BLaER1 (cell line): ENCODE data around the gene SHROOM3.
"Not testable (repeated sequence)": the region's sequence is repeated elsewhere in the genome, so short reads cannot be mapped to it uniquely, and the experiment has no call there.

ENCODE experiments used
- H3K27ac ChIP-seq: shearing (Covaris generic); formaldehyde crosslinking; 2 replicates; pipeline ENCODE4 v1.8.1; 2022
- H3K27me3 ChIP-seq: shearing (Covaris generic); formaldehyde crosslinking; 2 replicates; pipeline ENCODE4 v1.8.1; 2022
- H3K36me3 ChIP-seq: shearing (Covaris generic); formaldehyde crosslinking; 2 replicates; pipeline ENCODE4 v1.8.1; 2022
- H3K4me1 ChIP-seq: shearing (Covaris generic); formaldehyde crosslinking; 2 replicates; pipeline ENCODE4 v1.8.1; 2022
- H3K4me2 ChIP-seq: shearing (Covaris generic); formaldehyde crosslinking; 2 replicates; pipeline ENCODE4 v1.8.1; 2022
- H3K4me3 ChIP-seq: shearing (Covaris generic); formaldehyde crosslinking; 2 replicates; pipeline ENCODE4 v1.8.1; 2022
- H3K9ac ChIP-seq: shearing (Covaris generic); formaldehyde crosslinking; 2 replicates; pipeline ENCODE4 v1.8.1; 2022
- H3K9me3 ChIP-seq: shearing (Covaris generic); formaldehyde crosslinking; 2 replicates; pipeline ENCODE4 v1.8.1; 2022
- H4K20me1 ChIP-seq: shearing (Covaris generic); formaldehyde crosslinking; 2 replicates; pipeline ENCODE4 v1.8.1; 2022
- Cebpa-rat ChIP-seq: shearing (Covaris generic); IDR thresholded peaks from 2 replicates; pipeline ENCODE4 v1.8.1; 2022

The SHROOM3 gene

DNA sequence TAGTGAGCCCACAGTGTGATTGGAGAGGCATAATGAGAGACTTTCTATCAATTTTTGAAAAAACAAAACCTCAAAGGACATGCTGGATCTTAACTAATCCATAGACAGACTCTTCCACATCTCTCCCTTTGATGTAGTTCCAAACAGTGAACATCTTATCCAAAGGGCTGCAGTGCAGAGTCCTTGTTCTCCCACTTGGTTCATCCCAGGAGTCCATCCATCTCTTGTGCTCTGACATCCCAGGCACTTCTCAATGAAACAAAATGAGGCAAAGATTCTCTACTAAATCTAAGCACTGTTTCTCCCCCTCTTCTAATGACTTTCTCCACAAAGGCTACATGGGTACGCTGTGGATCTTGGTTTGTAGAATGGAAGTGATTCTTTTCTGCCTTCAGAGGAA is 8.3 kb downstream of the SHROOM3 start:
- no peak for TF ChIP-seq Cebpa-rat
- Histone ChIP-seq H3K9me3 (no peaks in the 10 kb centered on the region), H3K27ac (no peak overlapping the region), H3K9ac (no peak overlapping the region), H3K36me3 (no peaks in the 10 kb centered on the region), H3K27me3 (no peaks in the 10 kb centered on the region), H4K20me1 (no peaks in the 10 kb centered on the region), H3K4me1 (no peaks in the 10 kb centered on the region), H3K4me3 (no peak overlapping the region), H3K4me2 (no peak overlapping the region)

DNA sequence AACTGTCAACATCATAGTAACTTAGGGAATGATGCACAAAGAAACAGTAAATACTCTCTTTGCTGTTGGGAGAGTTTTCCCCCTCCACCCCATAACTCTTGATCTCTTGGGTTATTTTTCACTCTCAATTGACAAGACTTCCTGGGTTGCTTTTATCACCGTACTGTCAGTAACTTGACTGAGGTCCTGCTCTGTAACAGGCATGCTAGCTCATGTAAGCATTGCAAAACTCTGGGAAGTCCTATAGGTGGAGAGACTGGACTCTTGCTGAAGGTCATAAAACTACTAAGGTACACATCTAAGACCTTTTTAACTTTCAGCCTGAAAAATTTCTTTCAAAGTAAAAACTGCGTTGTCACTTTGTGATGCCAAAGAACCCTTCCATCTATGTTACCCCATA is 10.9 kb downstream of the SHROOM3 start:
- Histone ChIP-seq H3K36me3 (no peaks in the 10 kb centered on the region), H4K20me1 (no peaks in the 10 kb centered on the region), H3K27ac (no peak overlapping the region), H3K9ac (no peak overlapping the region), H3K9me3 (no peaks in the 10 kb centered on the region), H3K4me2 (no peak overlapping the region), H3K4me1 (no peaks in the 10 kb centered on the region), H3K27me3 (no peaks in the 10 kb centered on the region), H3K4me3 (no peak overlapping the region)
- TF ChIP-seq Cebpa-rat: no peak

DNA sequence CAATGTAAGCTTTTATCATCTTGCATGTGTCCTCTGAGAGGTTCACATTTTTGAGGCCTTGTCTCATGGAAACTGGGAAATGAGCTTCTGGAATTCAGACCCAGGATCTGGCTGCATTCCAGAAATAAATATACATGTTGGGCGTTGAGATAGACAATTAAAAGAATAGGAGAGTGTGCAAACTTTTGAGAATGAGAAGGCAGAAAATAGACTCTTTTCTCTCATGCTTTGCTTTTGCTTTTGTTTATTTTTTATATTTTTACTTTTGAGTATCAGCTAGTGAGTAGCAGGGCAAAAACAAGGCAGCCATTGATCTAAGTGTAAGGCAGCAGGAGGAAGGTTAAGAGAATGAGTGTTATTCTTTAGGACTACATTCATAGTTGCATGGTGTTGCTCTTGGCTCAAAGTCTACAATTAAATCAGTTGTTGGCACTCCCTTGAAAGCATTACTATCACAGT is 12.4 kb downstream of the SHROOM3 start:
- no peaks in the 10 kb centered on the region for H3K9me3 ChIP-seq

DNA sequence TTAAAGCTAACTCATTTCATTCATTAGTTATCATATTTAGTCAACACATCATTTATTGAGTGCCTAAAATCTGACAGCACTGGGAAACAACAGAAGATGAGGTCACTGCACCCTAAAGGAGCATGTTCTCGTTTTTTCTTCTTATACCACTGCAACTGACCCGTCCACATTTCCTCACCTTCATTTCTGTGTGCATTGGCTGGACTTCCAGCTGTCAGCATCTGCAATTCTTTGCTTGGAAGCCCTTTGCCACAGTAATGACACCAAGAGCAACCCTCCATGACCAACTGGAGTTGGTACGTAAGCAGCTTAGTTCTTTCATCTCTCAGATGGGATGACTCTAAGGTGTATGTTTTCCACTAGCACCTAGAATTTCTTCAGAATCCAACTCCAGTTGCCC is 13.2 kb downstream of the SHROOM3 start:
- Histone ChIP-seq H3K27ac (no peak overlapping the region), H3K4me2 (no peak overlapping the region), H3K4me3 (no peak overlapping the region), H3K36me3 (no peaks in the 10 kb centered on the region), H3K9ac (no peak overlapping the region), H3K27me3 (no peaks in the 10 kb centered on the region), H4K20me1 (no peaks in the 10 kb centered on the region), H3K9me3 (no peaks in the 10 kb centered on the region), H3K4me1 (no peaks in the 10 kb centered on the region)
- TF ChIP-seq Cebpa-rat: no peak

More for the DNA sequence above, 12.4 kb downstream of the SHROOM3 start:
- no peaks in the 10 kb centered on the region for H3K4me1 ChIP-seq
- no peaks in the 10 kb centered on the region for H3K36me3 ChIP-seq
- no peak overlapping the region for H3K4me2 ChIP-seq
- H3K27ac ChIP-seq: no peak overlapping the region
- no peaks in the 10 kb centered on the region for H4K20me1 ChIP-seq
- no peak for TF ChIP-seq Cebpa-rat
- no peak overlapping the region for H3K4me3 ChIP-seq
- H3K27me3 ChIP-seq: no peaks in the 10 kb centered on the region
- no peak overlapping the region for H3K9ac ChIP-seq

DNA sequence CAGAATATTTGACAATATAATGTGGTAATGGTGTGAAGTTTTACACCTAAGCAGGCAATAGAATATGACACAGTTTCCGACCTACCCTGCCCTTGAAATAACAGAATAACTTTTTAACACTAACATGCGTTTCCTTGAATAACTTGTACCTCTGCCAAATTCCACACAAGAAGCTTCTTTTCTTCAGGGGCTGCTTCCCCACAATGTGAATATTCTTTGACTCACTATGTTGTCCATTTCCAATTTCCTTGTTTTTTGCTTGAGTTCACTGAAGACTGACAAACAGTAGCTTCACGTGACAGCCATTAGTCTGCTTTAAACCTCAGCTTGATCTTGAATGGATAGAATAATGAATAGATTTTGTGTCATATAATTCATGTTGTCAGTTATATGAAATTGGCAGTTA is 14.3 kb downstream of the SHROOM3 start:
- H4K20me1 ChIP-seq: no peaks in the 10 kb centered on the region
- no peak overlapping the region for H3K27ac ChIP-seq
- no peak for TF ChIP-seq Cebpa-rat

DNA sequence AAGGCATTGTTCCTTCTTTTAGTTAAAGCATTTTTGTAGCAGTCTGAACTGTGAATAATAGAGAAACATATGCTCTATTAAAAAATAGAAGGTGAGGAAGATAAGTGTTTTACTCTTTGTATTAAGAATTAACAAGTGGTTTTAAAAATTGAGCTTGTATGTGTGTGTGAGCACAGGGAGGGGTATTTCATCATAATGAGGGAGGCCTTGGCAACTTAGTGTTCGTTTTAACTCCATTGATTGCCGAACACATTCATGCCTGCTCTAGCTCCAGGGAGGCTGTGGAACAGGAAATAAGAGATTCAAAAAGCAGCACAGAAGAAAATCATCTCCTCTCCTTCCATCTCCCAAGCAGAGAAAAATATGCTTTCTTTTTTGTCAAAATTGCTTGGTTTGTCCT is 14.8 kb downstream of the SHROOM3 start:
- Histone ChIP-seq H3K4me1 (no peaks in the 10 kb centered on the region), H3K27me3 (no peaks in the 10 kb centered on the region), H3K4me3 (no peak overlapping the region), H3K9me3 (no peaks in the 10 kb centered on the region), H3K27ac (no peak overlapping the region), H3K9ac (no peak overlapping the region), H3K36me3 (no peaks in the 10 kb centered on the region), H3K4me2 (no peak overlapping the region), H4K20me1 (no peaks in the 10 kb centered on the region)
- no peak for TF ChIP-seq Cebpa-rat

More for the DNA sequence above, 14.3 kb downstream of the SHROOM3 start:
- no peaks in the 10 kb centered on the region for H3K27me3 ChIP-seq
- no peaks in the 10 kb centered on the region for H3K4me1 ChIP-seq
- H3K36me3 ChIP-seq: no peaks in the 10 kb centered on the region
- no peaks in the 10 kb centered on the region for H3K9me3 ChIP-seq
- H3K9ac ChIP-seq: no peak overlapping the region
- no peak overlapping the region for H3K4me2 ChIP-seq
- H3K4me3 ChIP-seq: no peak overlapping the region

DNA sequence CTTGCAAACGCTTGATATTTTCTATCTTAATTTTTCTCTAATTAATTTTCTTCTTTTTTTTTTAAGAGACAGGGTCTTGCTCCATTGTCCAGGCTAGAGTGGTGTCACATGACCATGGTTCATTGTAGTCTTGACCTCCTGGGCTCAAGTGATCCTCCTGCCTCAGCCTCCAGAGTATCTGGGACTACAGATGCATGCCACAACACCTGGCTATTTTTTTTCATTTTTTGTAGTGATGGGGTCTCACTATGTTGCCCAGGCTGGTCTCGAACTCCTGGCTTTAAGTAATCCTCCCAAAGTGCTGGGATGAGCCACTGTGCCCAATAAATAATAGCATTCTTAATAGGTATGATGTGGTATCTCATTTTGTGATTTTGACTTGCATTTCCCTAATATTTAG is 18.2 kb downstream of the SHROOM3 start:
- H3K4me3 ChIP-seq: no peak overlapping the region
- H3K9me3 ChIP-seq: no peaks in the 10 kb centered on the region
- H4K20me1 ChIP-seq: no peaks in the 10 kb centered on the region
- no peak for TF ChIP-seq Cebpa-rat
- H3K27me3 ChIP-seq: no peaks in the 10 kb centered on the region
- H3K4me2 ChIP-seq: no peak overlapping the region
- H3K36me3 ChIP-seq: no peaks in the 10 kb centered on the region
- no peaks in the 10 kb centered on the region for H3K4me1 ChIP-seq
- H3K9ac ChIP-seq: no peak overlapping the region
- no peak overlapping the region for H3K27ac ChIP-seq

DNA sequence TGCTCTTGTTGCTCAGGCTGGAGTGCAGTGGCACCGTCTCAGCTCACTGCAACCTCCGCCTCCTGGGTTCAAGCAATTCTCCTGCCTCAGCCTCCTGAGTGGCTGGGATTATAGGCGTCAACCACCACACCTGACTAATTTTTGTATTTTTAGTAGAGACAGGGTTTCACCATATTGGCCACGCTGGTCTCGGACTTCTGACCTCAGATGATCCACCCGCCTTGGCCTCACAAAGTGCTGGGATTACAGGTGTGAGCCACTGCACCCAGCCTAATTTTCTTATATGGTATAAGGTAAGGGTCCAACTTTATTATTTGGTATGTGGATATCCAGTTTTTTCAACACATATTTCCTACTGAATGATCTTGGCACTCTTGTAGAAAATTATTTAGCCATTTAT is 19.0 kb downstream of the SHROOM3 start:
- H3K36me3 ChIP-seq, H3K27me3 ChIP-seq, H3K27ac ChIP-seq, H3K4me2 ChIP-seq, H3K4me3 ChIP-seq, H3K9me3 ChIP-seq, H3K4me1 ChIP-seq, H3K9ac ChIP-seq, H4K20me1 ChIP-seq: not testable (repeated sequence)

DNA sequence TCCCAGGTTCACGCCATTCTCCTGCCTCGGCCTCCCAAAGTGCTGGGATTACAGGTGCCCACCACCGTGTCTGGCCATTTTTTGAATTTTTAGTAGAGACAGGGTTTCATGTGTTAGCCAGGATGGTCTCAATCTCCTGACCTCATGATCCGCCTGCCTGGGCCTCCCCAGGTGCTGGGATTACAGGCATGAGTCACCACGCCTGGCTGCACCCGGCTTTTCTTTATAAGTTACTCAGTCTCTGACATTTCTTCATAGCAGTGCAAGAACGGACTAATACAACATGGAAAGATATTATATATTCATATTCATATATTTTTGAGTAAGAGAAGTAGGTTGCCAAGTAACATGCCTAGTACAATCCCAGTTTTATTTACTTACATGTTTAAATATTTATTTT is 22.9 kb downstream of the SHROOM3 start:
- Histone ChIP-seq H3K36me3 (no peaks in the 10 kb centered on the region), H3K9ac (no peak overlapping the region), H3K27ac (no peak overlapping the region), H3K4me3 (no peak overlapping the region), H3K4me2 (no peak overlapping the region), H3K27me3 (no peaks in the 10 kb centered on the region), H3K4me1 (no peaks in the 10 kb centered on the region), H4K20me1 (no peaks in the 10 kb centered on the region), H3K9me3 (peaks cover 2% of the 10 kb centered on the region)
- TF ChIP-seq Cebpa-rat: no peak

DNA sequence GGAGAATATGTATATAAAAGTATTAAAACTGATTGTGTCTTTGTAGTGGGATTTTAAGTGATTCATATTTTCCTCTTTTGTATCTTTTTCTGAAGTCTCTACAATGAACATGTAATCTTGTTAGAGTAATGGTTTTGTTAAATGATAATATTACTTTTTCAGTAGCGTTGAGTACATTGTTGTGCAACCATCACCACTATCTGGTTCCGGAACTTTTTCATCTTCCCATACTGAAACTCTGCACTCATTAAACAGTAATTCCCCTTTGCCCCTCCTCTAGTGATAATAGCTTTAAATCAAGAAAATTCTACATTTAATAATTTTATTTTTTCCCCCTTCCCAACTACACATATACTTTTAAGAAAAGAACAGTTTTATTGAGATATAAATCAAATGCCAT is 23.3 kb downstream of the SHROOM3 start:
- no peak overlapping the region for H3K27ac ChIP-seq
- H3K36me3 ChIP-seq: no peaks in the 10 kb centered on the region
- no peaks in the 10 kb centered on the region for H3K4me1 ChIP-seq
- no peaks in the 10 kb centered on the region for H3K27me3 ChIP-seq
- H3K9me3 ChIP-seq: peaks cover 6% of the 10 kb centered on the region
- H3K4me3 ChIP-seq: no peak overlapping the region
- H3K9ac ChIP-seq: no peak overlapping the region
- no peak overlapping the region for H3K4me2 ChIP-seq
- TF ChIP-seq Cebpa-rat: no peak
- H4K20me1 ChIP-seq: no peaks in the 10 kb centered on the region

DNA sequence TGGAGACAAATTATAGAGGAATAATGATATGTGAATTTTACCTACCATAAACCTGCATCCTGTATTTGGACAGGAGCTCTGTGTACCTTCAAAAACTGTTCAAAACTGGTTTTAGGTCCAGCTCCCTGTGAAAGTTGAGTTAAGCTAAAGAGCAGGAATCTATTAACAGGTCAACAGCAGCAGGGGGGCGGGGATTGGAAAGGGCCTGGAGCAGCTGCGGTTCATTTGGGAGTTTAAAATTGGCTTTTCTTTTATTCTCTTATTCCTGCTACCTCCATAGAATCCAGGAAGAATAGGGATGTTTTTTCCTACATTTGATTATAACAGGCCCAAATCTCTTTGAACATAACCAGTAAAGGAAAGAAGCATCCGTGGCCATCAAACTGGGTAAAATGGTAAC is 23.8 kb downstream of the SHROOM3 start:
- H3K9ac ChIP-seq: no peak overlapping the region
- no peaks in the 10 kb centered on the region for H4K20me1 ChIP-seq
- H3K27ac ChIP-seq: no peak overlapping the region
- no peaks in the 10 kb centered on the region for H3K27me3 ChIP-seq
- H3K36me3 ChIP-seq: no peaks in the 10 kb centered on the region
- H3K4me2 ChIP-seq: no peak overlapping the region
- H3K4me3 ChIP-seq: no peak overlapping the region
- peaks cover 11% of the 10 kb centered on the region for H3K9me3 ChIP-seq
- H3K4me1 ChIP-seq: no peaks in the 10 kb centered on the region
- no peak for TF ChIP-seq Cebpa-rat
